ENCODE data around the gene REPIN1.

DNA sequence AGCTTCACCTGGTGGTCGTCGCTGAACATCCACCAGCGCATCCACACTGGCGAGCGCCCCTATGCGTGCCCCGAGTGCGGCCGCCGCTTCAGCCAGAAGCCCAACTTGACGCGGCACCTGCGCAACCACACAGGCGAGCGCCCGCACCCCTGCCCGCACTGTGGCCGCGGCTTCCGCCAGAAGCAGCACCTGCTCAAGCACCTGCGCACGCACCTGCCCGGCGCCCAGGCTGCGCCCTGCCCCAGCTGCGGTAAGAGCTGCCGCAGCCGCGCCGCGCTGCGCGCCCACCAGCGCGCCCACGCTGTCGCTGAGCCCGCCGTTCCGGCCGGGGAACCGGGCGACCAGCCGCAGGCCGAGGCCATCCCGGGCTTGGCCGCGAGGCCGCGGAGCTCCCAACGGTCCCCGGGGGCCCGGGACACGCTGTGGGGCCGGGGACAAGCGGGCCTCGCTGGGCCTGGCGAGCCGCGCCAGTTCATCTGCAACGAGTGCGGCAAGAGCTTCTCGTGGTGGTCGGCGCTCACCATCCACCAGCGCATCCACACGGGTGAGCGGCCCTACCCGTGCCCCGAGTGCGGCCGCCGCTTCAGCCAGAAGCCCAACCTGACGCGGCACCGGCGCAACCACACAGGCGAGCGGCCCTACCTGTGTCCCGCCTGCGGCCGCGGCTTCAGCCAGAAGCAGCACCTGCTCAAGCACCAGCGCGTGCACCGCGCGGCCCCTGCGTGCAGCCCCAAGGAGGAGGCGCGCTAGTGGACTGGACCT lies 28.9 kb downstream of the REPIN1 start:
- TF ChIP-seq, protein P1, sequence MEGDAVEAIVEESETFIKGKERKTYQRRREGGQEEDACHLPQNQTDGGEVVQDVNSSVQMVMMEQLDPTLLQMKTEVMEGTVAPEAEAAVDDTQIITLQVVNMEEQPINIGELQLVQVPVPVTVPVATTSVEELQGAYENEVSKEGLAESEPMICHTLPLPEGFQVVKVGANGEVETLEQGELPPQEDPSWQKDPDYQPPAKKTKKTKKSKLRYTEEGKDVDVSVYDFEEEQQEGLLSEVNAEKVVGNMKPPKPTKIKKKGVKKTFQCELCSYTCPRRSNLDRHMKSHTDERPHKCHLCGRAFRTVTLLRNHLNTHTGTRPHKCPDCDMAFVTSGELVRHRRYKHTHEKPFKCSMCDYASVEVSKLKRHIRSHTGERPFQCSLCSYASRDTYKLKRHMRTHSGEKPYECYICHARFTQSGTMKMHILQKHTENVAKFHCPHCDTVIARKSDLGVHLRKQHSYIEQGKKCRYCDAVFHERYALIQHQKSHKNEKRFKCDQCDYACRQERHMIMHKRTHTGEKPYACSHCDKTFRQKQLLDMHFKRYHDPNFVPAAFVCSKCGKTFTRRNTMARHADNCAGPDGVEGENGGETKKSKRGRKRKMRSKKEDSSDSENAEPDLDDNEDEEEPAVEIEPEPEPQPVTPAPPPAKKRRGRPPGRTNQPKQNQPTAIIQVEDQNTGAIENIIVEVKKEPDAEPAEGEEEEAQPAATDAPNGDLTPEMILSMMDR (IDR thresholded peaks at IDR 0.05) = no peak
- TF ChIP-seq POLR2A (IDR thresholded peaks at IDR 0.05) = no peak
- TF ChIP-seq POLR2AphosphoS5 (IDR thresholded peaks at IDR 0.05; ENCODE audit: insufficient read depth in 1 of 2, low read depth in 1 of 2) = no peak
